GM12865 (cell line): Measurements from ENCODE around the gene PLCD4.

Source experiments
- DNase-seq: peaks from one replicate; pipeline ENCODE4 v3.0.0; 2010; ENCODE audit warnings: low read depth
- H3K4me3 ChIP-seq: 2 replicates; pipeline ENCODE4 v1.5.1; 2011; ENCODE audit warnings: mild to moderate bottlenecking, low read depth, low read length, control low read depth
- CTCF ChIP-seq: IDR thresholded peaks from 2 replicates; pipeline ENCODE4 v1.5.1; 2011; ENCODE audit warnings: low read length, control low read depth, low read depth, inconsistent platforms; ENCODE audit not compliant: insufficient read depth; ENCODE audit errors: missing control alignments

The PLCD4 gene

GRCh38 chr2:218680061-218680460 lies 72.4 kb downstream of the PLCD4 start:
- TF ChIP-seq CTCF = no peak
- H3K4me3 ChIP-seq = no peak overlapping the region
- no peak for DNase-seq
